ENCODE measurements around the gene CNR2. TPM values are rescaled to one million over a fixed set of nuclear protein-coding genes. Genes with fewer than 3 reads are reported as not detected.

Gene CNR2
- polyA plus RNA-seq, 1 of the 3 experiments (the other 2 are of a cell fraction): not detected

- ChIA-PET CTCF (interaction anchor here (1.1 to 3.1 kb wide), 7 partner anchors 9 to 92 kb away, joined by 3 to 17 read pairs (median 4); partner anchors contain the start of gene FUCA1), POLR2A (interaction anchor here (0.6 to 1.6 kb wide), 12 partner anchors 9 to 91 kb away, joined by 3 to 7 read pairs (median 4); partner anchors contain the start of genes ELOA, GALE and PITHD1)
- peaks cover 2 to 8% of the 10 kb centered on the region in 2 experiments; a peak in 2 of 4 replicates for H3K4me1 ChIP-seq (ENCODE audit: control insufficient read depth in 1 of 2, insufficient read depth in 2 of 2, low read depth in 1 of 2, low read length in 1 of 2)
- TF ChIP-seq MEF2A (IDR thresholded peaks at IDR 0.05; ENCODE audit: borderline replicate concordance, low read depth): no peak
- peak; percentile 55 for TF ChIP-seq TCF12 (IDR thresholded peaks at IDR 0.05)
- TF ChIP-seq FOXJ3 (CRISPR knock-in tag; IDR thresholded peaks at IDR 0.05): no peak
- no peak for TF ChIP-seq RAD21 (IDR thresholded peaks at IDR 0.05; ENCODE audit: low read length)
- TF ChIP-seq MAX (IDR thresholded peaks at IDR 0.05; ENCODE audit: low read depth): no peak; the same call in 1 of the 2 replicates
- TF ChIP-seq POLR2AphosphoS5 (IDR thresholded peaks at IDR 0.05; ENCODE audit: low read depth, low read length): peak; percentile 97
- TF ChIP-seq EZH2phosphoT487 (IDR thresholded peaks at IDR 0.05; ENCODE audit: borderline replicate concordance, low read depth): no peak
- TF ChIP-seq TAF1 (IDR thresholded peaks at IDR 0.05; ENCODE audit: borderline replicate concordance, low read depth, low read length): peak; percentile 98
- peak; percentile 80 for TF ChIP-seq ELF1 (IDR thresholded peaks at IDR 0.05)
- no peak for TF ChIP-seq JUND (IDR thresholded peaks at IDR 0.05)
- no peak for TF ChIP-seq RFX5 (IDR thresholded peaks at IDR 0.05; ENCODE audit: low read length)
- TF ChIP-seq RCOR1 (IDR thresholded peaks at IDR 0.05; ENCODE audit: low read length): no peak
- peak; percentile 94 for TF ChIP-seq USF1 (IDR thresholded peaks at IDR 0.05; ENCODE audit: borderline replicate concordance, low read depth)
- TF ChIP-seq MXI1 (IDR thresholded peaks at IDR 0.05; ENCODE audit: low read depth, low read length): peak; percentile 62; the same call in 1 of the 2 replicates
- TF ChIP-seq SIN3A (IDR thresholded peaks at IDR 0.05; ENCODE audit: borderline replicate concordance, low read depth, low read length): peak; percentile 87; the same call in 1 of the 2 replicates
- TF ChIP-seq FOXM1 (IDR thresholded peaks at IDR 0.05; ENCODE audit: low read depth): no peak
- peak; percentile 51; the same call in 1 of the 2 replicates for TF ChIP-seq ZBTB33 (IDR thresholded peaks at IDR 0.05; ENCODE audit: borderline replicate concordance, low read depth)
- peak; percentile 76 for TF ChIP-seq PBX3 (IDR thresholded peaks at IDR 0.05)
- TF ChIP-seq SMC3 (IDR thresholded peaks at IDR 0.05; ENCODE audit: low read depth, low read length): no peak
- no peak for TF ChIP-seq GATA2 (CRISPR knock-in tag; IDR thresholded peaks at IDR 0.05)
- TF ChIP-seq REST (IDR thresholded peaks at IDR 0.05; ENCODE audit: low read depth, low read length): peak; percentile 74
- TF ChIP-seq NFIC (IDR thresholded peaks at IDR 0.05; ENCODE audit: borderline replicate concordance): no peak
- peak; percentile 78 for TF ChIP-seq CHD2 (IDR thresholded peaks at IDR 0.05; ENCODE audit: low read length, partially characterized antibody)
- TF ChIP-seq IRF3 (IDR thresholded peaks at IDR 0.05; ENCODE audit: low read depth, low read length): no peak
- no peak for TF ChIP-seq FOSL2 (IDR thresholded peaks at IDR 0.05; ENCODE audit: borderline replicate concordance, low read depth)
These were observed 87.9 kb downstream of the CNR2 start, which contains the start of gene HMGCL for GRCh38 chr1:23825076-23825761. Gene HMGCL, minus strand, starts transcription at chr1:23825429. Its CDS starts 14 bp downstream, at chr1:23825415.

More at GRCh38 chr1:23825076-23825761, 87.9 kb downstream of the CNR2 start, which contains the start of gene HMGCL:
- Histone ChIP-seq H4K20me1 (ENCODE audit: insufficient read depth) (no peaks in the 10 kb centered on the region), H3K4me2 (peak within 1 kb of the TSS; percentile 90), H3F3A (replicated peaks; ENCODE audit: insufficient read depth) (no peaks in the 10 kb centered on the region), H3K79me2 (ENCODE audit: insufficient read depth) (peaks cover 17% of the 10 kb centered on the region; the same call in 1 of the 2 replicates), H3K27ac (ENCODE audit: low read depth in 2 of 2, low read length in 1 of 2) (peak within 1 kb of the TSS; percentile 82 to 85), H3K9me2 (no peaks in the 10 kb centered on the region), H3K9me3 (no peaks in the 10 kb centered on the region), H2AFZ (ENCODE audit: low read depth) (peak within 1 kb of the TSS; percentile 92), H3K4me3 (ENCODE audit: low read depth in 2 of 2, low read length in 1 of 2) (peak within 1 kb of the TSS; percentile 84 to 95), H3K36me3 (replicated peaks in 1 of 2; ENCODE audit: control insufficient read depth in 1 of 2, insufficient read depth in 2 of 2, low read length in 1 of 2) (no peaks in the 10 kb centered on the region), H3K27me3 (ENCODE audit: insufficient read depth) (no peaks in the 10 kb centered on the region), H3K9ac (peak within 1 kb of the TSS; percentile 97)
- peak; percentile 96 for DNase-seq
- under 1% methylated on average over 35 of the region's 42 CpGs for WGBS (ENCODE audit: low lambda C conversion rate)
